Neural cell (in vitro differentiated cells): ENCODE data around the gene RERGL.

Source experiments
- CTCF ChIP-seq: fragments of 450-650 bp; IDR thresholded peaks from 2 replicates; pipeline ENCODE4 v1.5.1; 2014; ENCODE audit warnings: antibody characterized with exemption, mild to moderate bottlenecking, moderate library complexity; ENCODE audit not compliant: poor library complexity, severe bottlenecking
- EP300 ChIP-seq: fragments of 450-650 bp; conservative IDR thresholded peaks from 2 replicates; pipeline ENCODE4 v1.6.1; 2014; ENCODE audit warnings: antibody characterized with exemption, mild to moderate bottlenecking, moderate library complexity; ENCODE audit not compliant: poor library complexity, severe bottlenecking
- EZH2 ChIP-seq: fragments of 200-600, 300-800 bp; shearing (Covaris generic), sonication (generic); IDR thresholded peaks from 2 replicates; pipeline ENCODE4 v1.6.1; 2014; ENCODE audit warnings: antibody characterized with exemption, low read length, borderline replicate concordance, mild to moderate bottlenecking; ENCODE audit not compliant: insufficient read depth, poor library complexity, severe bottlenecking
- POLR2AphosphoS5 ChIP-seq: IDR thresholded peaks from 2 replicates; pipeline ENCODE4 v1.6.1; 2012
- RAD21 ChIP-seq: fragments of 450-650 bp; conservative IDR thresholded peaks from 2 replicates; pipeline ENCODE4 v1.6.1; 2014; ENCODE audit warnings: antibody characterized with exemption, mild to moderate bottlenecking, moderate library complexity
- REST ChIP-seq: IDR thresholded peaks from 2 replicates; pipeline ENCODE4 v1.6.1; 2012; ENCODE audit warnings: borderline replicate concordance

- TF ChIP-seq CTCF, result no peak
- no peak for TF ChIP-seq EZH2
- TF ChIP-seq RAD21, result no peak
- no peak for TF ChIP-seq POLR2AphosphoS5
- TF ChIP-seq EP300, result no peak
- TF ChIP-seq REST, result no peak
Measured at GRCh38 chr12:18108611-18109010, 18.6 kb upstream of the RERGL start.
